Peyer's patch (tissue), 4 donors: ENCODE results near the gene CATSPERE.

Source experiments
- POLR2A ChIP-seq, 2 donors: fragments of 450-650 bp; IDR thresholded peaks; one replicate each; pipeline ENCODE4 v1.5.1; 2017; ENCODE audit warnings: antibody characterized with exemption in 2 of 2, mild to moderate bottlenecking in 2 of 2, moderate library complexity in 2 of 2
- TF ChIP-seq, protein P1 (sequence below), 6 experiments: fragments of 450-650 bp in 4 of 6; fragments of 200-600 bp in 2 of 6; sonication (generic) in 1 of 6; IDR thresholded peaks; one replicate each; pipeline ENCODE4 v1.5.1; 2017 to 2019; ENCODE audit warnings: antibody characterized with exemption in 6 of 6, mild to moderate bottlenecking in 3 of 6, moderate library complexity in 1 of 6

DNA sequence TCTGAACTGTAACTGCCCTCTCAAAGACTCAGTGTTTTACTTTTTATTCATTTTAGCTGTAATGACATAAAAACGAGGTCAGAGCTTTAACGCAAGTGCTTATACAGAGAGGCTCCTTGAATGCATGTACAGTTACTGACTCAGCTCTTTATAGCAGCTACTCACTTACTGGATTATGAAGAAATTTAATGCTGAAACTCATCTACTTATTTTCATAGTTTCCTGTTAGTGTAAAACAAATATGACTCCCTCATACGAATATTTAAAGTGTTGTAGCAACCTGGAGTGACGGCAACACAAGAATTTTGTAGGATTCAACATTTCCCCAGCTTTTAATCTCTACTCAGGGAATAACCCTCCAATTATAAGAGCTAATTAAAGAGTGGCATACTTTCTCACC is 42.0 kb upstream of the CATSPERE start:
- TF ChIP-seq, protein P1, sequence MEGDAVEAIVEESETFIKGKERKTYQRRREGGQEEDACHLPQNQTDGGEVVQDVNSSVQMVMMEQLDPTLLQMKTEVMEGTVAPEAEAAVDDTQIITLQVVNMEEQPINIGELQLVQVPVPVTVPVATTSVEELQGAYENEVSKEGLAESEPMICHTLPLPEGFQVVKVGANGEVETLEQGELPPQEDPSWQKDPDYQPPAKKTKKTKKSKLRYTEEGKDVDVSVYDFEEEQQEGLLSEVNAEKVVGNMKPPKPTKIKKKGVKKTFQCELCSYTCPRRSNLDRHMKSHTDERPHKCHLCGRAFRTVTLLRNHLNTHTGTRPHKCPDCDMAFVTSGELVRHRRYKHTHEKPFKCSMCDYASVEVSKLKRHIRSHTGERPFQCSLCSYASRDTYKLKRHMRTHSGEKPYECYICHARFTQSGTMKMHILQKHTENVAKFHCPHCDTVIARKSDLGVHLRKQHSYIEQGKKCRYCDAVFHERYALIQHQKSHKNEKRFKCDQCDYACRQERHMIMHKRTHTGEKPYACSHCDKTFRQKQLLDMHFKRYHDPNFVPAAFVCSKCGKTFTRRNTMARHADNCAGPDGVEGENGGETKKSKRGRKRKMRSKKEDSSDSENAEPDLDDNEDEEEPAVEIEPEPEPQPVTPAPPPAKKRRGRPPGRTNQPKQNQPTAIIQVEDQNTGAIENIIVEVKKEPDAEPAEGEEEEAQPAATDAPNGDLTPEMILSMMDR (IDR thresholded peaks at IDR 0.05), result no peak
- no peak for TF ChIP-seq POLR2A (IDR thresholded peaks at IDR 0.05)
